Right lobe of liver (tissue), 6 donors: ENCODE data around the gene MYOC. TPM values are rescaled to one million over a fixed set of nuclear protein-coding genes. Genes with fewer than 3 reads are reported as not detected.

Experiments used
- ATAC-seq, 4 donors: fragments of 200-7000 bp; cut with Tn5 transposase; one replicate each; pipeline ENCODE4 v1.9.1; 2020; ENCODE audit warnings: mild to moderate bottlenecking in 4 of 4, moderate library complexity in 4 of 4
- DNase-seq, 3 donors: peaks; one replicate each; pipeline ENCODE4 v3.0.0-alpha.2; 2020
- H3K27ac ChIP-seq, 3 donors: fragments of 200-600 bp; one replicate each; pipeline ENCODE4 v1.8.0; 2022
- H3K27me3 ChIP-seq, 2 donors: fragments of 200-600 bp; one replicate each; pipeline ENCODE4 v1.8.0; 2022
- H3K36me3 ChIP-seq, 4 donors: fragments of 200-600 bp; sonication (generic) in 1 of 4; one replicate each; pipeline versions ENCODE4 v1.5.1 to v1.8.0; 2017 to 2022; ENCODE audit warnings: control low read depth in 1 of 4
- H3K4me1 ChIP-seq, 4 donors: fragments of 200-600 bp; sonication (generic) in 1 of 4; one replicate each; pipeline versions ENCODE4 v1.5.1 to v1.8.0; 2017 to 2022; ENCODE audit warnings: control low read depth in 1 of 4
- H3K4me3 ChIP-seq, 3 donors: fragments of 200-600 bp; one replicate each; pipeline ENCODE4 v1.8.0; 2022
- H3K9me3 ChIP-seq, 4 donors: fragments of 200-600 bp; sonication (generic) in 1 of 4; one replicate each; pipeline versions ENCODE4 v1.5.1 to v1.8.0; 2017 to 2022; ENCODE audit warnings: control low read depth in 1 of 4
- CTCF ChIP-seq, 4 donors: fragments of 200-600 bp in 3 of 4; fragments of 450-650 bp in 1 of 4; IDR thresholded peaks; one replicate each; pipeline versions ENCODE4 v1.5.1 to v1.8.0; 2016 to 2022; ENCODE audit warnings: antibody characterized with exemption in 4 of 4, mild to moderate bottlenecking in 2 of 4
- POLR2A ChIP-seq: fragments of 450-650 bp; IDR thresholded peaks from one replicate; pipeline ENCODE4 v1.6.1; 2017; ENCODE audit warnings: antibody characterized with exemption, mild to moderate bottlenecking
- WGBS: methylation state at CpG from one replicate; pipeline ENCODE4 v1.1.6; 2018; ENCODE audit warnings: low coverage, low lambda C conversion rate; ENCODE audit not compliant: insufficient coverage; ENCODE audit errors: missing lambda C conversion rate; 5-methylcytosine and 5-hydroxymethylcytosine counted together
- intact Hi-C, 2 donors: fragments of 100-400 bp; cut with DNase I; formaldehyde crosslinking; loops; one replicate each; pipeline versions ENCODE4 v1.11.2 to v1.14.1; 2022
- total RNA-seq, 6 experiments: library from RNA; depleted of rRNA in 2 of 6; stranded (reverse); fragments of >200 nt in 2 of 6; fragmentation: NEBNext Ultra II Directional in 3 of 6; extraction: Animal tissue kit (Norgen Biotek cat#: 25700) in 3 of 6; gene quantifications; one replicate each; pipeline versions ENCODE4 v1.1.0 to v1.2.4, GENCODE V29; 2016 to 2023
- donor health status: DM: no; HTN: yes; CAD: no.
- donor health status: DM: no; HTN: no; CAD: no.
- donor health status: DM: no; HTN: no; CAD: no.
- donor health status: DM: no; HTN: yes; CAD: no.
- donor health status: DM: no; HTN: yes; CAD: no.

The MYOC gene
- total RNA-seq, 6 experiments from 2014 or later, result not detected

- no peaks in the 10 kb centered on the region for H3K9me3 ChIP-seq
- WGBS, result 100% methylated on average over 1 of the region's 2 CpGs
- H3K4me1 ChIP-seq, result no peaks in the 10 kb centered on the region
- H3K27me3 ChIP-seq, result no peaks in the 10 kb centered on the region
- H3K4me3 ChIP-seq, result no peak overlapping the region
- H3K36me3 ChIP-seq, result no peaks in the 10 kb centered on the region
- DNase-seq, result no peak
- intact Hi-C loops, result no loop called here
- H3K27ac ChIP-seq, result no peak overlapping the region
- TF ChIP-seq CTCF (IDR thresholded peaks at IDR 0.05) (no peak), POLR2A (no peak)
- ATAC-seq, result no peak
Measured at GRCh38 chr1:171635661-171636060, 16.8 kb downstream of the MYOC start.

- Histone ChIP-seq H3K4me3 (no peak overlapping the region), H3K36me3 (no peaks in the 10 kb centered on the region), H3K9me3 (no peaks in the 10 kb centered on the region), H3K4me1 (no peaks in the 10 kb centered on the region), H3K27ac (no peak overlapping the region), H3K27me3 (no peaks in the 10 kb centered on the region)
- no peak for TF ChIP-seq POLR2A
- no peak for TF ChIP-seq CTCF (IDR thresholded peaks at IDR 0.05)
- no peak for ATAC-seq
- WGBS, result 89% methylated on average over 2 of the region's 2 CpGs
- DNase-seq, result no peak
- intact Hi-C loops, result no loop called here
Measured at GRCh38 chr1:171628225-171628624, 24.3 kb downstream of the MYOC start.

- DNase-seq (no peak), ATAC-seq (no peak)
- Histone ChIP-seq H3K36me3 (no peaks in the 10 kb centered on the region), H3K27ac (no peak overlapping the region), H3K4me3 (no peak overlapping the region), H3K4me1 (no peaks in the 10 kb centered on the region), H3K9me3 (no peaks in the 10 kb centered on the region), H3K27me3 (no peaks in the 10 kb centered on the region)
- WGBS, result 71% methylated on average over 4 of the region's 5 CpGs
- TF ChIP-seq CTCF (IDR thresholded peaks at IDR 0.05) (no peak), POLR2A (no peak)
- intact Hi-C loops, result no loop called here
Measured at GRCh38 chr1:171627020-171627419, 25.5 kb downstream of the MYOC start.

- ATAC-seq (no peak), DNase-seq (no peak)
- Histone ChIP-seq H3K4me3 (no peak overlapping the region), H3K9me3 (no peaks in the 10 kb centered on the region), H3K27ac (no peak overlapping the region), H3K4me1 (no peaks in the 10 kb centered on the region), H3K27me3 (no peaks in the 10 kb centered on the region), H3K36me3 (no peaks in the 10 kb centered on the region)
- intact Hi-C loops, result no loop called here
- TF ChIP-seq CTCF (IDR thresholded peaks at IDR 0.05) (no peak), POLR2A (no peak)
- 60% methylated on average over 1 of the region's 1 CpG for WGBS
Measured at GRCh38 chr1:171625225-171625624, 27.3 kb downstream of the MYOC start.
